ENCODE results near the gene HS2ST1. TPM values are rescaled to one million over a fixed set of nuclear protein-coding genes. Genes with fewer than 3 reads are reported as not detected.

Gene HS2ST1
- total RNA-seq, 1 donor from 2014 or later, result 12.1 TPM

- Mint-ChIP-seq H3K27me3 (ENCODE audit: insufficient read depth) (no peaks in the 10 kb centered on the region), H3K27ac (no peak overlapping the region)
- intact Hi-C loops (cut with micrococcal nuclease), result no loop called here
Observed at GRCh38 chr1:87072904-87073303, 158.5 kb downstream of the HS2ST1 start.

GRCh38 chr1:87074001-87074795, 159.8 kb downstream of the HS2ST1 start:
- Mint-ChIP-seq H3K9me3 (no peaks in the 10 kb centered on the region), H3K27ac (no peak overlapping the region), H3K4me3 (no peak overlapping the region), H3K27me3 (ENCODE audit: insufficient read depth) (no peaks in the 10 kb centered on the region), H3K36me3 (ENCODE audit: low read depth) (peaks cover 3% of the 10 kb centered on the region), H3K4me1 (ENCODE audit: low read depth) (peaks cover 14% of the 10 kb centered on the region)
- intact Hi-C loops (cut with micrococcal nuclease), result no loop called here
- no peak for DNase-seq (ENCODE audit: low spot score)

More at GRCh38 chr1:87072904-87073303, 158.5 kb downstream of the HS2ST1 start:
- H3K4me1 Mint-ChIP-seq (ENCODE audit: low read depth), result peaks cover 6% of the 10 kb centered on the region
- no peaks in the 10 kb centered on the region for H3K9me3 Mint-ChIP-seq
- DNase-seq (ENCODE audit: low spot score), result no peak
- H3K36me3 Mint-ChIP-seq (ENCODE audit: low read depth), result peaks cover 3% of the 10 kb centered on the region
- H3K4me3 Mint-ChIP-seq, result no peak overlapping the region

DNA sequence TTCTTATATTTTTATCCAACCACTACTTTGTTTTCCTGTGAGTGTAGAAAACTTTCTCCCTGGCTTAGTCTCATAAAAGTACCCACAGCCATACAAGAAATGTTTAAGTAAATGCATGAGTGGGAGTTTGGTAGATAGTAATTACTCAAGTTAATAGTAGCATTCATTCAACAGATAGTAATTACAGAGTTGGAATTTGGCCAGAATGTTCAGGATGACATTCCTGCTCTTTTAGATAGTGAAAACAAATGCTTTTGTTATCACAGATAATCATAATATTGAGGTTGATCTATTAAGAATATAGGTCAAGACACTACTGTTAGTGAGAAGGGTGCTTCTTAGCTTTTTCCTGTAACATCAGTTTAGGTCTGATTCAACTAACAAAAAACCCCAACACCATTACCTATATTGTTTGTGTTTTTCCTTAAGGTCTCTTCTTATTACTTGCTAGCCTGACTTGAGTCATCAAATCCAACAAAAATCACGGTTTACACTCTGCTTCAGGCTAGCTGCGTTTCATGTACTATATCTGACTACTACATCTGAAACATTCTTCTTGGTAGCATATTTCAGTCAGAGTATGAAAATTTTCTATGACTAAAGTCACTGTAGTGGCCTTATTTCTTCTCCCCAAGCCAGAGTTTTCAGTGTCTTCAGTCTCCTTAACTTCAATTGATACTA, 163.7 kb downstream of the HS2ST1 start:
- no peak overlapping the region for H3K27ac Mint-ChIP-seq
- intact Hi-C loops (cut with micrococcal nuclease), result loop anchor here (1.0 kb wide), 1 partner anchor 32 kb away; no protein-coding TSS in a partner anchor
- DNase-seq (ENCODE audit: low spot score), result no peak
- H3K4me1 Mint-ChIP-seq (ENCODE audit: low read depth), result peaks cover 14% of the 10 kb centered on the region
- H3K36me3 Mint-ChIP-seq (ENCODE audit: low read depth), result peaks cover 3% of the 10 kb centered on the region
- no peaks in the 10 kb centered on the region for H3K9me3 Mint-ChIP-seq
- no peak overlapping the region for H3K4me3 Mint-ChIP-seq
- no peaks in the 10 kb centered on the region for H3K27me3 Mint-ChIP-seq (ENCODE audit: insufficient read depth)

- H3K27me3 Mint-ChIP-seq (ENCODE audit: insufficient read depth), result no peaks in the 10 kb centered on the region
- no peak overlapping the region for H3K27ac Mint-ChIP-seq
- no peaks in the 10 kb centered on the region for H3K36me3 Mint-ChIP-seq (ENCODE audit: low read depth)
- no peak overlapping the region for H3K4me3 Mint-ChIP-seq
- H3K4me1 Mint-ChIP-seq (ENCODE audit: low read depth), result peaks cover 5% of the 10 kb centered on the region
- intact Hi-C loops (cut with micrococcal nuclease), result loop anchor here (1.0 to 5.0 kb wide), 6 partner anchors 119 to 702 kb away; partner anchors contain the start of genes ODF2L and SH3GLB1
- no peak for DNase-seq (ENCODE audit: low spot score)
- no peaks in the 10 kb centered on the region for H3K9me3 Mint-ChIP-seq
Observed at GRCh38 chr1:87084244-87084836, 169.9 kb downstream of the HS2ST1 start.

DNA sequence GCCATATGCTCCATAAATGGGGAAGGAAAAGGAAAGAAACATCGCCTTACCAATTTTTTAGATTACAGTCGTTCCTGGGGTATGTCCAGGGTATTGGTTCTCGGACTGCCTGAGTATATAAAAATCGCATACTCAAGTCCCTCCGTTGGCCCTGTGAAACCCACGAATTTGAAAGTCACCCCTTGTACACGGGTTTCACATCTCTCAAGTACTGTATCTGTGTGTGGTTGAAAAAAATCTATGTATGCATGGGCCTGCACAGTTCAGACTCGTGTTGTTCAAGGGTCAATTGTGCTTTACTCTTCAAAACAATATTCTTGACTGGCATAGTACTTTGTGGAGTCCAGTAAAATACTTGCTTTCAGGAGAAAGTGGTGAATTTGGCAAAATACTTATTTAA, 171.7 kb downstream of the HS2ST1 start:
- intact Hi-C loops (cut with micrococcal nuclease), result no loop called here

GRCh38 chr1:87089070-87089736, 174.8 kb downstream of the HS2ST1 start:
- no peaks in the 10 kb centered on the region for H3K27me3 Mint-ChIP-seq (ENCODE audit: insufficient read depth)
- DNase-seq (ENCODE audit: low spot score), result no peak
- H3K4me3 Mint-ChIP-seq, result no peak overlapping the region
- H3K36me3 Mint-ChIP-seq (ENCODE audit: low read depth), result no peaks in the 10 kb centered on the region
- H3K27ac Mint-ChIP-seq, result no peak overlapping the region
- peaks cover 6% of the 10 kb centered on the region for H3K4me1 Mint-ChIP-seq (ENCODE audit: low read depth)
- no peaks in the 10 kb centered on the region for H3K9me3 Mint-ChIP-seq
- intact Hi-C loops (cut with micrococcal nuclease), result no loop called here

More for the DNA sequence above, 171.7 kb downstream of the HS2ST1 start:
- peaks cover 6% of the 10 kb centered on the region for H3K4me1 Mint-ChIP-seq (ENCODE audit: low read depth)
- DNase-seq (ENCODE audit: low spot score), result no peak
- H3K36me3 Mint-ChIP-seq (ENCODE audit: low read depth), result no peaks in the 10 kb centered on the region
- H3K27ac Mint-ChIP-seq, result no peak overlapping the region
- H3K4me3 Mint-ChIP-seq, result no peak overlapping the region
- no peaks in the 10 kb centered on the region for H3K27me3 Mint-ChIP-seq (ENCODE audit: insufficient read depth)
- H3K9me3 Mint-ChIP-seq, result no peaks in the 10 kb centered on the region

GRCh38 chr1:87089823-87090222, 175.4 kb downstream of the HS2ST1 start:
- Mint-ChIP-seq H3K27me3 (ENCODE audit: insufficient read depth) (no peaks in the 10 kb centered on the region), H3K9me3 (no peaks in the 10 kb centered on the region), H3K36me3 (ENCODE audit: low read depth) (no peaks in the 10 kb centered on the region), H3K4me1 (ENCODE audit: low read depth) (peaks cover 6% of the 10 kb centered on the region), H3K27ac (no peak overlapping the region), H3K4me3 (no peak overlapping the region)
- intact Hi-C loops (cut with micrococcal nuclease), result no loop called here
- no peak for DNase-seq (ENCODE audit: low spot score)

DNA sequence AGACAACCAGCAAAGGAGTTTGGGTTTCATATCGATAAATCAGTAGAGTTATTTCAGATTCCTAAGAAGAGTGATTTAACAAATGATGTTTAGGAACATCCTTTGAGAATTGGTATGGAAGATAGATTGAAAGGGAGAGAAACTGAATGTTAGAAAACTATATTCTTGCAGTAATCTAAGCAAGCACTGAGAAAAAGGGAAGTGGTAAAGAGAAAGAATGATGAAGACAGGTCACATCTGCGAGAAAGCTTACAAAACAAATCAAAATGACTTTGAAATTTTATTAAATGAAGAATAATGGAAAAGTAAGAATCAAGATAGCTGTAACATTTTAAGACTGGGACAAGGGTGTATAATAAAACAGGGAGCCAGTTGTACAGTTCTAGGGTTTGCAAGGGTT, 177.0 kb downstream of the HS2ST1 start:
- Mint-ChIP-seq H3K27me3 (ENCODE audit: insufficient read depth) (no peaks in the 10 kb centered on the region), H3K4me3 (no peak overlapping the region), H3K9me3 (no peaks in the 10 kb centered on the region), H3K27ac (no peak overlapping the region), H3K4me1 (ENCODE audit: low read depth) (peaks cover 6% of the 10 kb centered on the region), H3K36me3 (ENCODE audit: low read depth) (no peaks in the 10 kb centered on the region)
- intact Hi-C loops (cut with micrococcal nuclease), result no loop called here
- no peak for DNase-seq (ENCODE audit: low spot score)

DNA sequence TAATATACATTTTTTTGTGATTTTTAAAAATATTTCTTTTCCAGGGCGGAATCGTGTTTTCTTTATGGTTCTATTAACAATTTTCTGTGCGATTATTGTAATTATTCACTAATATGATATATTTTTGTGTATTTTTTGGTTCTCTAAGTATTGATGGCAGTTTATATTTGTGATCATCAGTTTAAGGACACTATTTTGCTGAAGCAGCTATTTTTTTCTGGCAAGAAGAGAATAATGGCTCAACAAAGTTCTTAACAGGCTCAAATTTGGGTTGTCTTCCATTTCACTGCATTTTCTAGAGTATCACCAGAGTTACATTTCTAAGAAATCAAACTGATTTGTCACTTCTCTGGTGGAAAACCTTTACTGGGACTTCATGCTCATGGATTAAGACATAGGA, 178.4 kb downstream of the HS2ST1 start:
- H3K27me3 Mint-ChIP-seq (ENCODE audit: insufficient read depth), result no peaks in the 10 kb centered on the region
- DNase-seq (ENCODE audit: low spot score), result no peak
- intact Hi-C loops (cut with micrococcal nuclease), result no loop called here
- H3K4me1 Mint-ChIP-seq (ENCODE audit: low read depth), result peaks cover 6% of the 10 kb centered on the region
- no peak overlapping the region for H3K27ac Mint-ChIP-seq
- no peaks in the 10 kb centered on the region for H3K36me3 Mint-ChIP-seq (ENCODE audit: low read depth)
- H3K9me3 Mint-ChIP-seq, result no peaks in the 10 kb centered on the region
- no peak overlapping the region for H3K4me3 Mint-ChIP-seq

- H3K27me3 Mint-ChIP-seq (ENCODE audit: insufficient read depth), result no peaks in the 10 kb centered on the region
Observed at GRCh38 chr1:87093286-87093685, 178.9 kb downstream of the HS2ST1 start.

DNA sequence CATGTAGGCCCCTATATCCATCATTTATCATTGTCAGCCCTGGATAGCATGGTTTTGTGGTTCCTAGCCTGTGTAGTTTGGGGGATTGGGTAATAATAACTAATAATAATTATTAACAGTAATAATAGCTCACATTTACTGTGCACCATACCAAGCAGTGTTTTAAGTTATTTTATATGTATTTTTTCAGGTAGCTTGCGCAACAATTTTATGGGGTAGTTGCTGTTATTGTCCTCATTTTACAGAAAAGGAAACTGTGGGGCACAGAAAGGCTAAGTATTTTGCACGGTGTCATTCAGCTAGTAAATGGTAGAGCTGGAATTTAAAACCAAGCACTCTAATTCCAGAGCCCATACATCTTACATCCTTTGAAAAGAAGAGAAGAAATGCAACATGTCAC, 179.8 kb downstream of the HS2ST1 start:
- Mint-ChIP-seq H3K4me3 (no peak overlapping the region), H3K27me3 (ENCODE audit: insufficient read depth) (no peaks in the 10 kb centered on the region), H3K36me3 (ENCODE audit: low read depth) (no peaks in the 10 kb centered on the region), H3K4me1 (ENCODE audit: low read depth) (peaks cover 3% of the 10 kb centered on the region), H3K9me3 (no peaks in the 10 kb centered on the region), H3K27ac (no peak overlapping the region)
- DNase-seq (ENCODE audit: low spot score), result no peak
- intact Hi-C loops (cut with micrococcal nuclease), result no loop called here

More at GRCh38 chr1:87093286-87093685, 178.9 kb downstream of the HS2ST1 start:
- H3K36me3 Mint-ChIP-seq (ENCODE audit: low read depth), result no peaks in the 10 kb centered on the region
- no peak for DNase-seq (ENCODE audit: low spot score)
- intact Hi-C loops (cut with micrococcal nuclease), result no loop called here
- no peak overlapping the region for H3K27ac Mint-ChIP-seq
- H3K4me1 Mint-ChIP-seq (ENCODE audit: low read depth), result peaks cover 6% of the 10 kb centered on the region
- no peak overlapping the region for H3K4me3 Mint-ChIP-seq
- no peaks in the 10 kb centered on the region for H3K9me3 Mint-ChIP-seq

DNA sequence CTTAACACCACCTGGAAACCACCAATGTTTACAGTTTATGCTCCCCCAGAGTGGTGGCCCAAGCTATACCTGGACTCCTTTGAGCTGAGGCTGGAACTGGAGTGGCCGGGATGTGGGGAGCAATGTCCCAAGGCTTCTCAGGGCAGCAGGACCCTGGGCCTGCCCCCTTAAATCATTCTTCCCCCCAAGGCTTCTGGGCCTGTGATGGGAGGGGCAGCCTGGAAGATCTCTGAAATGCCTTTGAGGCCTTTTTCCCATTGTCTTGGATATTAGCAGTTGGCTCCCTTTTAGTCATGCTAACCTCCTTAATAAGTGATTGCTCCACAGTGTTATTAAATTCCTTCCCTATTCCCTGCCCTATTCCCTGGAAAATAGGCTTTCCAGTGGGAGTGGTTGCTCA, 185.8 kb downstream of the HS2ST1 start:
- intact Hi-C loops (cut with micrococcal nuclease), result loop anchor here (1.0 kb wide), 1 partner anchor 46 kb away; no protein-coding TSS in a partner anchor
- Mint-ChIP-seq H3K27me3 (ENCODE audit: insufficient read depth) (no peaks in the 10 kb centered on the region), H3K36me3 (ENCODE audit: low read depth) (peaks cover 3% of the 10 kb centered on the region), H3K4me3 (no peak overlapping the region), H3K27ac (no peak overlapping the region), H3K9me3 (no peaks in the 10 kb centered on the region), H3K4me1 (ENCODE audit: low read depth) (no peaks in the 10 kb centered on the region)
- DNase-seq (ENCODE audit: low spot score), result no peak
